K562 (cell line): ENCODE results near the gene HLCS.

Source experiments
- ASH1L ChIP-seq: fragments of 450-650 bp; IDR thresholded peaks from 2 replicates; pipeline ENCODE4 v1.6.1; 2018; ENCODE audit warnings: borderline replicate concordance, mild to moderate bottlenecking, low read depth; ENCODE audit not compliant: partially characterized antibody
- BCL6 ChIP-seq: fragments of 250-450 bp; sonication (Bioruptor Pico); IDR thresholded peaks from 2 replicates; pipeline ENCODE4 v1.4.0; 2020
- BRF1 ChIP-seq: IDR thresholded peaks from 3 replicates; pipeline ENCODE4 v1.6.1; 2011; ENCODE audit warnings: borderline replicate concordance, mild to moderate bottlenecking; ENCODE audit not compliant: insufficient read length; ENCODE audit errors: extremely low read depth
- FOXA1 ChIP-seq: fragments of 450-650 bp; IDR thresholded peaks from 2 replicates; pipeline ENCODE4 v1.6.1; 2016; ENCODE audit warnings: mild to moderate bottlenecking, borderline replicate concordance
- HNRNPK ChIP-seq: fragments of 200-400 bp; formaldehyde crosslinking; IDR thresholded peaks from one replicate; pipeline ENCODE4 v1.6.1; 2018; ENCODE audit warnings: mild to moderate bottlenecking, low read depth, low read length; ENCODE audit not compliant: poor library complexity, severe bottlenecking
- MAFG ChIP-seq: fragments of 450-650 bp; conservative IDR thresholded peaks from 2 replicates; pipeline ENCODE4 v1.6.1; 2016; ENCODE audit warnings: missing genetic modification characterization, missing compliant biosample characterization
- NFE2L1 ChIP-seq: fragments of 450-650 bp; IDR thresholded peaks from 2 replicates; pipeline ENCODE4 v1.6.1; 2016; ENCODE audit warnings: missing genetic modification characterization, low read depth, mild to moderate bottlenecking, missing compliant biosample characterization, moderate library complexity, borderline replicate concordance
- SRF ChIP-seq, 2 experiments: fragments of 250-450, 450-650 bp in 1 of 2; sonication (Bioruptor Pico) in 1 of 2; sonication (generic) in 1 of 2; formaldehyde crosslinking; IDR thresholded peaks; 2 replicates each; pipeline versions ENCODE4 v1.5.0 to v1.5.1; 2020 to 2022; ENCODE audit warnings: mild to moderate bottlenecking in 1 of 2, missing genetic modification reagents in 1 of 2
- TAF7 ChIP-seq: fragments of 450-650 bp; IDR thresholded peaks from 2 replicates; pipeline ENCODE4 v1.6.1; 2016; ENCODE audit warnings: missing genetic modification characterization, missing compliant biosample characterization
- ZBTB40 ChIP-seq, 2 experiments: fragments of 450-650 bp in 1 of 2; sonication (generic) in 1 of 2; formaldehyde crosslinking in 1 of 2; IDR thresholded peaks; 2 replicates each; pipeline versions ENCODE4 v1.7.1 to v1.9.0; 2016 to 2022; ENCODE audit warnings: inconsistent platforms in 1 of 2, mild to moderate bottlenecking in 1 of 2, missing genetic modification reagents in 1 of 2
- ZFX ChIP-seq: sonication (generic); formaldehyde crosslinking; IDR thresholded peaks from 2 replicates; pipeline ENCODE4 v1.8.0; 2022; ENCODE audit warnings: mild to moderate bottlenecking, missing genetic modification reagents, moderate library complexity
- TF ChIP-seq, protein P1 (sequence below): fragments of 450-650 bp; formaldehyde crosslinking; IDR thresholded peaks from 2 replicates; pipeline ENCODE4 v1.4.0; 2020; ENCODE audit warnings: mild to moderate bottlenecking
- TF ChIP-seq, protein P2 (sequence below), 3 experiments: IDR thresholded peaks in 2 of 3; conservative IDR thresholded peaks in 1 of 3; 2 replicates each; pipeline ENCODE4 v1.5.1; 2011 to 2012; ENCODE audit warnings: low read length in 3 of 3, mild to moderate bottlenecking in 3 of 3, control low read depth in 2 of 3, improper control_type of control experiment in 1 of 3, inconsistent platforms in 1 of 3, low read depth in 1 of 3, mixed read lengths in 1 of 3, moderate library complexity in 1 of 3; ENCODE audit not compliant: insufficient read depth in 2 of 3

GRCh38 chr21:36820176-36821031, 146.1 kb downstream of the HLCS start:
- no peak for TF ChIP-seq HNRNPK
- TF ChIP-seq ASH1L = no peak
- no peak for TF ChIP-seq ZFX (CRISPR knock-in tag)
- no peak for TF ChIP-seq BRF1
- TF ChIP-seq, protein P1, sequence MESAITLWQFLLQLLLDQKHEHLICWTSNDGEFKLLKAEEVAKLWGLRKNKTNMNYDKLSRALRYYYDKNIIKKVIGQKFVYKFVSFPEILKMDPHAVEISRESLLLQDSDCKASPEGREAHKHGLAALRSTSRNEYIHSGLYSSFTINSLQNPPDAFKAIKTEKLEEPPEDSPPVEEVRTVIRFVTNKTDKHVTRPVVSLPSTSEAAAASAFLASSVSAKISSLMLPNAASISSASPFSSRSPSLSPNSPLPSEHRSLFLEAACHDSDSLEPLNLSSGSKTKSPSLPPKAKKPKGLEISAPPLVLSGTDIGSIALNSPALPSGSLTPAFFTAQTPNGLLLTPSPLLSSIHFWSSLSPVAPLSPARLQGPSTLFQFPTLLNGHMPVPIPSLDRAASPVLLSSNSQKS (CRISPR knock-in tag) = no peak
- TF ChIP-seq, protein P2, sequence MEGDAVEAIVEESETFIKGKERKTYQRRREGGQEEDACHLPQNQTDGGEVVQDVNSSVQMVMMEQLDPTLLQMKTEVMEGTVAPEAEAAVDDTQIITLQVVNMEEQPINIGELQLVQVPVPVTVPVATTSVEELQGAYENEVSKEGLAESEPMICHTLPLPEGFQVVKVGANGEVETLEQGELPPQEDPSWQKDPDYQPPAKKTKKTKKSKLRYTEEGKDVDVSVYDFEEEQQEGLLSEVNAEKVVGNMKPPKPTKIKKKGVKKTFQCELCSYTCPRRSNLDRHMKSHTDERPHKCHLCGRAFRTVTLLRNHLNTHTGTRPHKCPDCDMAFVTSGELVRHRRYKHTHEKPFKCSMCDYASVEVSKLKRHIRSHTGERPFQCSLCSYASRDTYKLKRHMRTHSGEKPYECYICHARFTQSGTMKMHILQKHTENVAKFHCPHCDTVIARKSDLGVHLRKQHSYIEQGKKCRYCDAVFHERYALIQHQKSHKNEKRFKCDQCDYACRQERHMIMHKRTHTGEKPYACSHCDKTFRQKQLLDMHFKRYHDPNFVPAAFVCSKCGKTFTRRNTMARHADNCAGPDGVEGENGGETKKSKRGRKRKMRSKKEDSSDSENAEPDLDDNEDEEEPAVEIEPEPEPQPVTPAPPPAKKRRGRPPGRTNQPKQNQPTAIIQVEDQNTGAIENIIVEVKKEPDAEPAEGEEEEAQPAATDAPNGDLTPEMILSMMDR (IDR thresholded peaks at IDR 0.05 in 2 of 3, conservative IDR thresholded peaks at IDR 0.05 in 1 of 3; ENCODE audit: insufficient read depth in 2 of 3, low read depth in 1 of 3, low read length in 3 of 3) = no peak
- TF ChIP-seq ZBTB40 (IDR thresholded peaks at IDR 0.05) = no peak
- no peak for TF ChIP-seq ZBTB40 (CRISPR knock-in tag; IDR thresholded peaks at IDR 0.05)
- TF ChIP-seq FOXA1 = no peak
- TF ChIP-seq NFE2L1 (tag) = no peak
- no peak for TF ChIP-seq BCL6
- TF ChIP-seq MAFG (tag) = no peak
- TF ChIP-seq SRF (CRISPR knock-in tag; IDR thresholded peaks at IDR 0.05) = no peak
- TF ChIP-seq TAF7 (tag) = no peak
